ENCODE data around the gene MTRR.

The MTRR gene

GRCh38 chr5:7871653-7872052, 2.7 kb downstream of the MTRR start:
- DNase-seq (ENCODE audit: low spot score) (no peak), ATAC-seq (ENCODE audit: low read depth) (no peak)

GRCh38 chr5:7872517-7873130, 3.7 kb downstream of the MTRR start:
- DNase-seq (ENCODE audit: low spot score) (no peak), ATAC-seq (ENCODE audit: low read depth) (no peak)
- H3K9me3 ChIP-seq (ENCODE audit: severe bottlenecking), result no peaks in the 10 kb centered on the region
- no peak for TF ChIP-seq CTCF (IDR thresholded peaks at IDR 0.05; ENCODE audit: poor library complexity, severe bottlenecking)
- peaks cover 13% of the 10 kb centered on the region for H3K4me1 ChIP-seq (ENCODE audit: insufficient read depth, poor library complexity, severe bottlenecking)
- no peak overlapping the region for H3K27ac ChIP-seq (ENCODE audit: poor library complexity, severe bottlenecking)
- no peaks in the 10 kb centered on the region for H3K27me3 ChIP-seq (ENCODE audit: insufficient read depth, poor library complexity, severe bottlenecking)
- H3K36me3 ChIP-seq (ENCODE audit: low read depth), result peaks cover 71% of the 10 kb centered on the region
- no peak overlapping the region for H3K4me3 ChIP-seq (ENCODE audit: severe bottlenecking)

More at GRCh38 chr5:7871653-7872052, 2.7 kb downstream of the MTRR start:
- Histone ChIP-seq H3K4me3 (ENCODE audit: severe bottlenecking) (no peak overlapping the region), H3K27me3 (ENCODE audit: insufficient read depth, poor library complexity, severe bottlenecking) (no peaks in the 10 kb centered on the region), H3K27ac (ENCODE audit: poor library complexity, severe bottlenecking) (no peak overlapping the region), H3K4me1 (ENCODE audit: insufficient read depth, poor library complexity, severe bottlenecking) (peaks cover 14% of the 10 kb centered on the region), H3K36me3 (ENCODE audit: low read depth) (peaks cover 61% of the 10 kb centered on the region), H3K9me3 (ENCODE audit: severe bottlenecking) (no peaks in the 10 kb centered on the region)
- no peak for TF ChIP-seq CTCF (IDR thresholded peaks at IDR 0.05; ENCODE audit: poor library complexity, severe bottlenecking)

GRCh38 chr5:7873216-7873615, 4.3 kb downstream of the MTRR start:
- ATAC-seq (ENCODE audit: low read depth) (no peak), DNase-seq (ENCODE audit: low spot score) (no peak)
- peaks cover 77% of the 10 kb centered on the region for H3K36me3 ChIP-seq (ENCODE audit: low read depth)
- no peak for TF ChIP-seq CTCF (IDR thresholded peaks at IDR 0.05; ENCODE audit: poor library complexity, severe bottlenecking)
- H3K9me3 ChIP-seq (ENCODE audit: severe bottlenecking), result no peaks in the 10 kb centered on the region
- no peak overlapping the region for H3K27ac ChIP-seq (ENCODE audit: poor library complexity, severe bottlenecking)
- H3K27me3 ChIP-seq (ENCODE audit: insufficient read depth, poor library complexity, severe bottlenecking), result no peaks in the 10 kb centered on the region
- peaks cover 11% of the 10 kb centered on the region for H3K4me1 ChIP-seq (ENCODE audit: insufficient read depth, poor library complexity, severe bottlenecking)
- H3K4me3 ChIP-seq (ENCODE audit: severe bottlenecking), result no peak overlapping the region

- no peaks in the 10 kb centered on the region for H3K9me3 ChIP-seq (ENCODE audit: severe bottlenecking)
- no peak overlapping the region for H3K27ac ChIP-seq (ENCODE audit: poor library complexity, severe bottlenecking)
- peaks cover 14% of the 10 kb centered on the region for H3K4me1 ChIP-seq (ENCODE audit: insufficient read depth, poor library complexity, severe bottlenecking)
- H3K4me3 ChIP-seq (ENCODE audit: severe bottlenecking), result no peak overlapping the region
- H3K36me3 ChIP-seq (ENCODE audit: low read depth), result peaks cover 91% of the 10 kb centered on the region
- no peak for TF ChIP-seq CTCF (IDR thresholded peaks at IDR 0.05; ENCODE audit: poor library complexity, severe bottlenecking)
- DNase-seq (ENCODE audit: low spot score) (no peak), ATAC-seq (ENCODE audit: low read depth) (no peak)
- no peaks in the 10 kb centered on the region for H3K27me3 ChIP-seq (ENCODE audit: insufficient read depth, poor library complexity, severe bottlenecking)
Measured at GRCh38 chr5:7874639-7875038, 5.7 kb downstream of the MTRR start.

- DNase-seq (ENCODE audit: low spot score), result no peak
- Histone ChIP-seq H3K4me1 (ENCODE audit: insufficient read depth, poor library complexity, severe bottlenecking) (peaks cover 12% of the 10 kb centered on the region), H3K27me3 (ENCODE audit: insufficient read depth, poor library complexity, severe bottlenecking) (no peaks in the 10 kb centered on the region), H3K36me3 (ENCODE audit: low read depth) (peaks cover 96% of the 10 kb centered on the region), H3K27ac (ENCODE audit: poor library complexity, severe bottlenecking) (no peak overlapping the region), H3K4me3 (ENCODE audit: severe bottlenecking) (no peak overlapping the region), H3K9me3 (ENCODE audit: severe bottlenecking) (no peaks in the 10 kb centered on the region)
- ATAC-seq (ENCODE audit: low read depth), result no peak
- no peak for TF ChIP-seq CTCF (IDR thresholded peaks at IDR 0.05; ENCODE audit: poor library complexity, severe bottlenecking)
Measured at GRCh38 chr5:7875151-7875550, 6.2 kb downstream of the MTRR start.
